Cardiac muscle cell (in vitro differentiated cells and primary cell): Measurements from ENCODE around the gene PLEKHO1. TPM values are rescaled to one million over a fixed set of nuclear protein-coding genes. Genes with fewer than 3 reads are reported as not detected.
"Not testable (repeated sequence)": the region's sequence is repeated elsewhere in the genome, so short reads cannot be mapped to it uniquely, and the experiment has no call there.

Experiments
- DNase-seq, 2 donors: peaks; one replicate each; pipeline versions ENCODE4 v3.0.0 to v3.0.0-alpha.2; 2010 to 2017; ENCODE audit warnings: low read depth in 1 of 2, low spot score in 1 of 2
- H3K27ac ChIP-seq: fragments of 200-600 bp; sonication (generic); 2 replicates; pipeline ENCODE4 v1.5.1; 2016
- H3K27me3 ChIP-seq: fragments of 200-600 bp; sonication (generic); 2 replicates; pipeline ENCODE4 v1.6.0; 2016; ENCODE audit warnings: control low read depth
- H3K36me3 ChIP-seq: fragments of 200-600 bp; sonication (generic); 2 replicates; pipeline ENCODE4 v1.5.1; 2016; ENCODE audit warnings: control low read depth
- H3K4me1 ChIP-seq: fragments of 200-600 bp; sonication (generic); 2 replicates; pipeline ENCODE4 v1.8.1; 2017; ENCODE audit warnings: low read depth, mild to moderate bottlenecking, mixed run types
- H3K4me3 ChIP-seq: fragments of 200-600 bp; sonication (generic); 2 replicates; pipeline ENCODE4 v1.5.1; 2016; ENCODE audit warnings: mild to moderate bottlenecking
- H3K9me3 ChIP-seq: fragments of 200-600 bp; sonication (generic); 2 replicates; pipeline ENCODE4 v1.5.1; 2017; ENCODE audit warnings: low read depth, mild to moderate bottlenecking, control low read depth
- polyA plus RNA-seq: library from polyadenylated mRNA; unstranded; fragments of >200 nt; fragmentation: Nextera tagmentation; extraction: Ambion mirVana; gene quantifications from 2 replicates; pipeline ENCODE4 v1.2.1, GENCODE V29; 2016
- total RNA-seq: library from RNA; depleted of rRNA; stranded (reverse); fragments of >200 nt; gene quantifications from 2 replicates; pipeline ENCODE4 v1.2.3, GENCODE V29; 2016
- TF ChIP-seq, protein P1 (sequence below): IDR thresholded peaks from 2 replicates; pipeline ENCODE4 v1.5.1; 2012; ENCODE audit warnings: low read depth, mild to moderate bottlenecking, low read length

The PLEKHO1 gene
- total and polyA plus RNA-seq, 2 experiments from 2014 or later = 94.1 to 149 TPM

DNA sequence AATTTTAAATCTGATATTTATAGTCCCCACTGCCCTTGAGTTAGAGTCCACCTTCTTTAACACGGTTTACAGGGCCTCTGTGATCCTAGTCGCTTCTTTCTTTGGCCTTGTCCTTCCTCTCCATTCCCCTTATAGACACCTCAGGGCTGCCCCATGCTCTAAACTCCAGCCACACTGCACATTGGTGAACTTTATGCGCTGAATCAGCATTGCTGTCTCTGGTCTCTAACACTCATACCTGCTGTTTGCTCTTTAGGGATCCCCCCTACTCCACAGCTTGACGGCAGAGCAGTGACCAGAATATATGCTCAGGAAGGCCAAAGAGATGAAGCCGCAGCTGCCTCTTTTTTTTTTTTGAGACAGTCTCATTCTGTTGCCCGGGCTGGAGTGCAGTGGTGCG lies 30.2 kb downstream of the PLEKHO1 start:
- Histone ChIP-seq H3K27me3 (no peaks in the 10 kb centered on the region), H3K4me1 (no peaks in the 10 kb centered on the region), H3K27ac (no peak overlapping the region), H3K4me3 (no peak overlapping the region), H3K36me3 (no peaks in the 10 kb centered on the region), H3K9me3 (no peaks in the 10 kb centered on the region)
- TF ChIP-seq, protein P1, sequence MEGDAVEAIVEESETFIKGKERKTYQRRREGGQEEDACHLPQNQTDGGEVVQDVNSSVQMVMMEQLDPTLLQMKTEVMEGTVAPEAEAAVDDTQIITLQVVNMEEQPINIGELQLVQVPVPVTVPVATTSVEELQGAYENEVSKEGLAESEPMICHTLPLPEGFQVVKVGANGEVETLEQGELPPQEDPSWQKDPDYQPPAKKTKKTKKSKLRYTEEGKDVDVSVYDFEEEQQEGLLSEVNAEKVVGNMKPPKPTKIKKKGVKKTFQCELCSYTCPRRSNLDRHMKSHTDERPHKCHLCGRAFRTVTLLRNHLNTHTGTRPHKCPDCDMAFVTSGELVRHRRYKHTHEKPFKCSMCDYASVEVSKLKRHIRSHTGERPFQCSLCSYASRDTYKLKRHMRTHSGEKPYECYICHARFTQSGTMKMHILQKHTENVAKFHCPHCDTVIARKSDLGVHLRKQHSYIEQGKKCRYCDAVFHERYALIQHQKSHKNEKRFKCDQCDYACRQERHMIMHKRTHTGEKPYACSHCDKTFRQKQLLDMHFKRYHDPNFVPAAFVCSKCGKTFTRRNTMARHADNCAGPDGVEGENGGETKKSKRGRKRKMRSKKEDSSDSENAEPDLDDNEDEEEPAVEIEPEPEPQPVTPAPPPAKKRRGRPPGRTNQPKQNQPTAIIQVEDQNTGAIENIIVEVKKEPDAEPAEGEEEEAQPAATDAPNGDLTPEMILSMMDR = no peak
- DNase-seq = no peak

DNA sequence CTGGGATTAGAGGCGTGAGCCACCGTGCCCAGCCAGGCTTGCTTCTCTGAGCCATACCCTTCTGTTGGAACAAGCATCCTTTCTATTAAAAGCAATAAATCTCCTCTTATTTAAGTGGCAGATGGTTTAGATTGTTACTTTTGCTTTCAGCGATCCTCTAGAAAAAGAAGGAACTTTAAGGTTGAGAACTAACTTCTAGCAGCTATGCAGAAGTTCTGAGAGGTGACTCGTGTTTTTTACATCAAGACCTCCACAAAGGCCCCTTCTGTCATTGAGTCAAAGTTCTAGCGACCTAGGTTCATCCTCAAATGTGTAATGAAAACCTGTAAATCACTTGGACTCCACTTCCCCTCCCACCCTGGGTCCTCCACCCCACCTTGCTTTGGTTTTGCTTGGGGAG lies 30.8 kb downstream of the PLEKHO1 start:
- DNase-seq = no peak
- Histone ChIP-seq H3K27ac (no peak overlapping the region), H3K27me3 (no peaks in the 10 kb centered on the region), H3K36me3 (no peaks in the 10 kb centered on the region), H3K4me1 (no peaks in the 10 kb centered on the region), H3K4me3 (no peak overlapping the region), H3K9me3 (no peaks in the 10 kb centered on the region)
- TF ChIP-seq, protein P1 = no peak

DNA sequence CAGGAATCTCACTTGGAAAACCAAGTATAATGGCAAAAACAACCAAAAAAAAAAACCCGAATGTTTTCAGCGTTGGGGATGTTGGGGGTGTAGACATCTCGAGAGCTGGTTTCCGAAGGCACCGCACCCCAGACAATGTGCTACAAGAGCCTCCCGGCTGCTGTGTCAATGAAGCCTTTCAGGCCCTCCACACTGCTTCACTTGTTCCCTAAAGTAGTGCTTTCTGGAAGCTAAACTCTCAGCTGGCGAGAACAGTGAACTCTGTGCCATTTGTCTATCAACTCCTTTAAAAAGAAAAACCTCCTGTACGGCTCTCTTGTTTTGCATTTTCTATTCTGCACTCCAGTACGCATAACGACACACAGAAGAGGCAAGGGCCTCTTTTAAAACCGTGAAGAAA lies 32.5 kb downstream of the PLEKHO1 start:
- no peaks in the 10 kb centered on the region for H3K36me3 ChIP-seq
- no peak overlapping the region for H3K4me3 ChIP-seq
- no peaks in the 10 kb centered on the region for H3K9me3 ChIP-seq
- H3K27me3 ChIP-seq = no peaks in the 10 kb centered on the region
- no peak for DNase-seq
- no peaks in the 10 kb centered on the region for H3K4me1 ChIP-seq
- H3K27ac ChIP-seq = no peak overlapping the region
- TF ChIP-seq, protein P1 = no peak

DNA sequence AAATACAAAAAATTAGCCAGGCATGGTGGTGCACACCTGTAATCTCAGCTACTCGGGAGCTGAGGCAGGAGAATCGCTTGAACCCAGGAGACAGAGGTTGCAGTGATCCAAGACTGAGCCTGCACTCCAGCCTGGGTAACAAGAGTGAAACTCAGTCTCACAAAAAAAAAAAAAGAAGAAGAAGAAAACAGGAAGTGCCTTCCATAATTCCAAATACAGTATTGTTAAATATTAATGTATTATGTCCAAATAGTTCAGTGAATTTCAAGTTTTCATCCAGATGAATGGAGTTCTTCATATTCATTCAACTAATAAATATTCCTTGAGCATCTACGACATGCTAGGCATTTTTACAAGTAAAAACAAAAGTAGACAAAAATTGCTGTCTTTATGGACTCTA lies 33.3 kb downstream of the PLEKHO1 start:
- TF ChIP-seq, protein P1 = no peak
- Histone ChIP-seq H3K4me1 (no peaks in the 10 kb centered on the region), H3K4me3 (no peak overlapping the region), H3K36me3 (no peaks in the 10 kb centered on the region), H3K27ac (no peak overlapping the region), H3K9me3 (no peaks in the 10 kb centered on the region), H3K27me3 (no peaks in the 10 kb centered on the region)
- DNase-seq = no peak

DNA sequence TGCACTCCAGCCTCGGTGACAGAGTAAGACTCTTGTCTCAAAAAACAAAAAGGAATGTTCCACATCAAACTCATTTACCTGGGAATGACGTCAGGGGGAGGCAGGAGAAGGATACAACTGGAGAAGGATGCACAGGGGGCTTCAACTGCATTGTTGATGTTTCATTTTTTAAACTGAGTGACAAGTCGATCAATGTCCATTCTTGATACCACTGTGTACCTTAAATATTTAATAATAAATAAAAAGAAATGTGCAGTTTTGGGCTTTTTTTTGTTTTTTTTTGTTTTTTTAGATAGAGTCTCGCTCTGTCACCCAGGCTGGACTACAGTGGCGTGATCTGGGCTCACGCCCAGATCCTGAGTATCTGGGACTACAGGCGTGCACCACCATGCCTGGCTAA lies 35.8 kb downstream of the PLEKHO1 start:
- Histone ChIP-seq H3K36me3 (no peaks in the 10 kb centered on the region), H3K27me3 (no peaks in the 10 kb centered on the region), H3K9me3 (no peaks in the 10 kb centered on the region), H3K4me3 (no peak overlapping the region), H3K4me1 (no peaks in the 10 kb centered on the region), H3K27ac (no peak overlapping the region)
- no peak for DNase-seq
- TF ChIP-seq, protein P1 = no peak

DNA sequence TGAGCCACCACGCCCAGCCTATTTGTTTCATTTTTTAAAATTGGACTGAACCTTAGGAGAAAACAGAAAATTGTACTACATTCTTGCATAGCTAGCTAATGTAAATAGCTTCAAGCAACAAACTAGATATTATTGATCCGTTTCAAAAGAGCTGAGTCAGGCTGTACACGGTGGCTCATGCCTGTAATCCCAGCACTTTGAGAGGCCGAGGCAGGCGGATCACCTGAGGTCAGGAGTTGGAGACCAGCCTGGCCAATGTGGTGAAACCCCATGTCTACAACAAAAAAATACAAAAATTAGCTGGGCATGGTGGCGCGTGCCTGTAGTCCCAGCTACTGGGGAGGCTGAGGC lies 36.7 kb downstream of the PLEKHO1 start:
- H3K9me3 ChIP-seq, H3K4me1 ChIP-seq, H3K36me3 ChIP-seq, DNase-seq, H3K27me3 ChIP-seq, H3K27ac ChIP-seq, H3K4me3 ChIP-seq: not testable (repeated sequence)
